Body of pancreas (tissue), 4 donors: ENCODE results near the gene SBSN.

Experiments used
- POLR2A ChIP-seq, 3 donors: fragments of 450-650 bp; IDR thresholded peaks; one replicate each; pipeline ENCODE4 v1.6.1; 2016; ENCODE audit warnings: antibody characterized with exemption in 3 of 3, mild to moderate bottlenecking in 2 of 3
- TF ChIP-seq, protein P1 (sequence below), 7 experiments: fragments of 450-650 bp in 4 of 7; fragments of 200-600 bp in 3 of 7; sonication (generic) in 3 of 7; IDR thresholded peaks; one replicate each; pipeline ENCODE4 v1.5.1; 2016 to 2019; ENCODE audit warnings: antibody characterized with exemption in 7 of 7

DNA sequence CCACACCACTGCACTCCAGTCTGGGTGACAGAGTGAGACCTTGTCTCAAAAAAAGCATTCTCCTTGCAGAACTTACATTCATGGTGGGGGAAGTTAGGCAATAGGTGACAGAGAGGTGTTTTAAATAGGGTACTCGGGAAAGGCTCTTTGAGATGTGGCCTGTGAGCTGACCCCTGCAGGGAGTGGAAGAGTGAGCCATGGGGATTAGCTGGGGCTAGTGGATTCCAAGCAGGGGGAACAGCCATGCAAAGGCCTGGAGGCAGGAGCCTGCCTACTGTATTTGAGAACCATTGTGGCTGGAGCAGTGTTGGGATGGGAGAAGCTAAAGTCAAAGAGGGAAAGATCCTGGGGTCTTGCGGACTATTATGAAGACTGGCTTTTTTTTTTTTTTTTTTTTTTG is 10.8 kb downstream of the SBSN start:
- TF ChIP-seq, protein P1, sequence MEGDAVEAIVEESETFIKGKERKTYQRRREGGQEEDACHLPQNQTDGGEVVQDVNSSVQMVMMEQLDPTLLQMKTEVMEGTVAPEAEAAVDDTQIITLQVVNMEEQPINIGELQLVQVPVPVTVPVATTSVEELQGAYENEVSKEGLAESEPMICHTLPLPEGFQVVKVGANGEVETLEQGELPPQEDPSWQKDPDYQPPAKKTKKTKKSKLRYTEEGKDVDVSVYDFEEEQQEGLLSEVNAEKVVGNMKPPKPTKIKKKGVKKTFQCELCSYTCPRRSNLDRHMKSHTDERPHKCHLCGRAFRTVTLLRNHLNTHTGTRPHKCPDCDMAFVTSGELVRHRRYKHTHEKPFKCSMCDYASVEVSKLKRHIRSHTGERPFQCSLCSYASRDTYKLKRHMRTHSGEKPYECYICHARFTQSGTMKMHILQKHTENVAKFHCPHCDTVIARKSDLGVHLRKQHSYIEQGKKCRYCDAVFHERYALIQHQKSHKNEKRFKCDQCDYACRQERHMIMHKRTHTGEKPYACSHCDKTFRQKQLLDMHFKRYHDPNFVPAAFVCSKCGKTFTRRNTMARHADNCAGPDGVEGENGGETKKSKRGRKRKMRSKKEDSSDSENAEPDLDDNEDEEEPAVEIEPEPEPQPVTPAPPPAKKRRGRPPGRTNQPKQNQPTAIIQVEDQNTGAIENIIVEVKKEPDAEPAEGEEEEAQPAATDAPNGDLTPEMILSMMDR (IDR thresholded peaks at IDR 0.05): no peak
- TF ChIP-seq POLR2A (IDR thresholded peaks at IDR 0.05): no peak
